GM18511 (cell line): ENCODE results near the gene NPY1R.

Source experiments
- ATAC-seq: cut with Tn5 transposase; IDR thresholded peaks from one replicate; pipeline ENCODE4 v1.9.1; 2021; ENCODE audit warnings: mild to moderate bottlenecking, moderate library complexity; ENCODE audit not compliant: unreplicated experiment

Gene NPY1R

DNA sequence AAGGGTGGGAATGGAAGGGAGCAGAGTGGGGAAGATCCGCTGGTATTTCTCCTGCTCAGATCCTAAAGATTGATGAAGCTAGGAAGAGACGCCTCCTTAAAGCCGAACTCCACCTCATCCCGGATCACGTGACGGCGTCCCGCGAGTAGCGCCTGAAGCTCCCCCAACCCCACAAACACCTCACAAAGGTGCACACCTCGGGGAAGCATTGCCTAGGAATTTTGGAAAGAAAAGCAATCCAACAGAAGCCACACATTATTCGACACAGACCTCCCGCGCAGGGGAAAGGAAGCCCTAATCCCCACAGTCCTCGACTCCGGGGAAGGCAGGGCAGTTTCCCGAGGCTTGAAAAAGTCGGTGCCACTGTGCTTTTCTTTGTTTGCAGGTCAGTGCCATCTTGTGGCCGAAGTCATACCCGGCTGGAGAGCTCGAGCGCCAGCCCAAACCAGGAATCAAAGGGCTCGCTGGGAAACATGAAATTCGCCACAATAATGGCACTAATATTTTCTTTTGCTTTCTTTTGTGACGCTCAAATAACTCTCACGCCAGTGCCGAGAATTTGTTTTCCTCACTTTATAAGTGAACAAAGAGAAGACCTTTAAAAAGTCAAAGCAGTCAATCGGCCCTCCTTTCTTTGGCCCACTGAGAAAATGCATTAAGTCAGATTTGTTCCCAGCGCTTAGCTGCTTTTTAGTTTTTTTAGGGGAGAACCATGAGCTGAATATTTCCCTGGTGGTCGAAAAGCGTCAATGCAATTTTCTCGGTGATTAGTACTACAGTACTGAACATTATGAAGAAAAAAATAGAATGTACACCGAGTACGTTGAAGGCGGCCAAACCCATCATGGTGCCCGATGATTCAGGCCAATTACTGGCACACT is at the start of gene NPY1R:
Gene NPY1R (minus strand): TSS at position 71 of the 881 bp plus-strand sequence. CDS start 6,042 bp downstream, outside the sequence.
- peak; percentile 77 for ATAC-seq

DNA sequence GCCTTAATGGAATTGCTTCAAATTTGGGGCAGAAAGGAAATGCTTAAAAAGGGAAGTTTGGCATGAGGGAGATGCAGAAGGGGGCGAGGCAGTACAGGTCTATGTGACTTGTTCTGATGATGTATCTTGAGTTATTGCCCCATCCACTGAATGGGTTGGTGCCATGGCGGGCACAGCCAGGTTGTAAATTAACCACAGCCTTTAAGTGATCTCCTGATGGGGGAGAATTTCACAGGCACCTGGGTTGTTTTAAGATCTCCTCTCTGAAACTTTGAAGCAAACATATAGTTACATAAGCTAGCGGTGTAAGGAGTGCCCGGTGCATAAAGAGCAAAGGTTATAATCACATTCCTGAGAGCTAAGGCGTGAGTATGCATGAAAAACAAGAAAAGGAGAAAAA is 48.3 kb upstream of the NPY1R start:
- ATAC-seq = no peak

DNA sequence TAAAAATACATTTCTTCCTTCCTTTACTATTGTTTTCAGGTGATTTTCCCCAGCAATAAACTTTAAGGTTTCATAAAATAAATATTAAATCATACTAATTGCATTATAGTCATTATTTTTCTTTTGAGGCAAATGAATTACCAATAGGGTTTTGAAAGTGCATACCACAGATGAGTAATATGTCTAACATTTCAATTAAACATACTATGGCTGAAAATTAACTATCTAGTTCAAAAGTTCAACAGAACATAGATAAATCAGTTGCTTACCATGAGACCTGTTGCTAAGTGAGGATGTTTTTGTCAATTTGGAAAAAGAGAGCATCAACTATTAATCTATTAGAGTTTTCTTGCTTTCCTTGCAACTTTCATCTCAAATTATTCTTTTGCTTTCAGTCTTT is 46.3 kb upstream of the NPY1R start:
- ATAC-seq = no peak

DNA sequence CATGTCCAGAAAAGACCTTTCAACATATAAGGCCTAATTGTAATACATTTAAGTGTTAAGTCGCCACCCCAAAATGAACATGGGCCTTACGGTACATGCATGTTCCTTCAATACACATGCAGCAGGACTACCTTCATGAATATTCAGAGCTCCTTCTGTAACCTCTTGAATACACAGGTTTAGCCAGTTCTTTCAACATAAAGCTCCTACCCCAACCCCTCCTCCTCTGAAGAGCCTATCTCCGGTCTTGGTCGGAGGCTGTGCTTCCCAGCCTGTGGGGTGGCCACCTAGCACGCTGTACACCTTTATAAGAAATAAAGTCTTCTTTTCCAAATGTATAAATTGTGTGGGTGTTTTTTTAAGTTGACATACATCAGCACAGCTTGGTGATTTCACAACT is 39.6 kb upstream of the NPY1R start:
- ATAC-seq = no peak

DNA sequence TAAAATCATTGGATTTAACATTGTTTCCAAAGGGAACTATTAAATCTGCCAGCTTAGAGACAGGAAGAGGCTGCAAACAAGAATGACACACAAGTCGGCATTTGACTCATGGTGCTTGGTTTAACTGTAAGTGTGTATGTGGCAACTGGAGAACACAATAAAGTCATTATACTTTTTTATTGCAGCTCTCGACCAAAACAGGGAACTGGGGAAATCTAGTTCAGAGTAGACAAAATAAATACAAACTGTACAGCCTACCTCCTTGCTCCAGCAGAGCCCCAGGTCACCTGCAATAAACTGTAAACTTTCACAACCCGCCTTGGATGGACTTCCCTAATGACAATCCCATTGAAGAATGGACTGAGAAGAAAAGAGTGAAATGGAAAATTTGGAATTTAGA is 35.3 kb upstream of the NPY1R start:
- no peak for ATAC-seq

DNA sequence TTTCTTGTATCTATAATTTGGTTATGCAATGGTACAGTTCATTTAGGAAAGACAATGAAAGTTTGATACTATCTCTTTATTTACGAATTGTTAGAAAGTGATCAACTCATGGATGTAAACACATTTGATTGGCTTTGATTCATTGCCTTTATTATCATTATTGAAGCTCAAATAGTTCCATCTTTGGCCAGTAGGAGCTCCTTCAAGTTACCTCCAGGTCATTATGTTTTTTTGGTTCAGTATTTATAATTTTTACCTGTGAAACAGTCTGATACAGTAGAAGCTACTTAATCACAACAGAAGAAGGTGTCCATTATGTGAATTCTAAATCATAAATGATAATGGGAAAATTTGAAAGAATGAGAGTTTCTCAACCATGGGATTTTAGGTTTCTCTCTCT is 23.7 kb upstream of the NPY1R start:
- ATAC-seq = no peak

DNA sequence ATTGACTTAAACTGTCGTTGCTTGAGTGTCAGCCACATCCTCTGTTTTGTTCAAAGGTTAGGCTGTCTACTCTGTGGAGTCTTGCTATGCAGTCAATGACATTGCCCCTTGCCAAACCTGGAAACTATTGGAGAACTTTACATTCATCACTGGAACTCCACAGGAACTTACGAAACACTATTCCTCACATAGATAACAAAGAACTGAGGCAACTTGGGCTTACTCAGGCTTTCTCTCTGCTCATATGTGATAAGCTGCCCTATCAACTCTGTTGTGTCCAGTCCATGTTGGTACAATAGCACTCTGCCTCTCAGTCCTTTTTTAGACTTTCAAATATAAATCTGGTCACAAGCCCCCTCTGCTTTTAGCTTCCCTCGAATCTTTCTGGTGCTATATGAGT is 20.7 kb upstream of the NPY1R start:
- ATAC-seq = no peak

DNA sequence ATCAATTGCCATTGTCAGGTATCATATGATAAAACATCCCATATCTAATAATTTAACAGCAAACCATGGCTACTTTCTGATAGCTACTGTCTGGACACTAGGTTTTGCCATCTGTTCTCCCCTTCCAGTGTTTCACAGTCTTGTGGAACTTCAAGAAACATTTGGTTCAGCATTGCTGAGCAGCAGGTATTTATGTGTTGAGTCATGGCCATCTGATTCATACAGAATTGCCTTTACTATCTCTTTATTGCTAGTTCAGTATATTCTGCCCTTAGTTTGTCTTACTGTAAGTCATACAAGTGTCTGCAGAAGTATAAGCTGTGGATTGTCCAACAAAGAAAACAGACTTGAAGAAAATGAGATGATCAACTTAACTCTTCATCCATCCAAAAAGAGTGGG is 18.3 kb upstream of the NPY1R start:
- ATAC-seq = no peak

DNA sequence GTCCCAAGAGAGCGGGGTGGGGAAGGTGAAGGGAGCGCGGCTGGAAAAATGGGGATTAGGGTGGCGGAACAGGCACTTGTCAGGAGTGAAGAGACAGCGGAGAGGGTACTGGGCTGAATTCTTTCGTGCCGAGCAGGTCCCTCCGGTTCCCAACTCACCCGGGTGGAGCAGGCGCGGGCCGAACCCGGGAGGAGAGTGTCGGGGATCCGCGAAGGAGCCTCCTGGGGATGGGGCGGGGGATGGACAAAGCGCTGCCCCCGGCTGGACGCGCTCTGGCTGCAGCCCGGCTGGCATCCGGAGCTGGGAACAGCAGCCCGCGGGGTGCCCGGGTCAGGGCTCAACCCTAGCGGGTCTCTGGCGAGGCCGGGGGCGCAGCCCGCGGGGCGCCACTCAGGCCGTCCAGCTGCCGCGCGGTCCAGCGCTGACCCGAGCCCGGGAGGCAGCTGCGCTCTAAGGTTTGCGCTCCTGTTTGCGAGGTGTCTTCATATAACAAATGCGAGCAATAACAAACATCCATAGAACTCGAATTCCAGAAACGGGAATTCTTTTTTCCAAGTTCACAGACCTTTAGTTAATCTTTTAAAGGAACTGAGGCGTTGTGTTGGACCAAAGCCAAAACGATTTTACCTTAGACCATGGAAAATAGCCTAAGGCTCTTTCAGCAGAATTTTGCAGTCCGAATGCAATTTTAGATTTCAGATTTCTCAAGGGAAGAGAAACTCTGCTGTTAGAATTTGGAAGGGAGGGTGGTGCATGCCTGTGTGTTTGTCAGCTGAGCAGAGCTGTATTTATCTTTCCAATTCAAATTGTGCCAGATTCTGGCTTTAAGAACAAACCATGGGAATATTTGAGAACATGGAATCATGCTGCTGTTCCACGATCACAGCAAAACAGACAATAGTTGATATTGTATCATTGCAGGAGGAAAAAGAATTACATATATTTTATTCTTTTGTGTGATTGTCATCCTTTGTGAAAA is 12.0 kb upstream of the NPY1R start:
- ATAC-seq = no peak

DNA sequence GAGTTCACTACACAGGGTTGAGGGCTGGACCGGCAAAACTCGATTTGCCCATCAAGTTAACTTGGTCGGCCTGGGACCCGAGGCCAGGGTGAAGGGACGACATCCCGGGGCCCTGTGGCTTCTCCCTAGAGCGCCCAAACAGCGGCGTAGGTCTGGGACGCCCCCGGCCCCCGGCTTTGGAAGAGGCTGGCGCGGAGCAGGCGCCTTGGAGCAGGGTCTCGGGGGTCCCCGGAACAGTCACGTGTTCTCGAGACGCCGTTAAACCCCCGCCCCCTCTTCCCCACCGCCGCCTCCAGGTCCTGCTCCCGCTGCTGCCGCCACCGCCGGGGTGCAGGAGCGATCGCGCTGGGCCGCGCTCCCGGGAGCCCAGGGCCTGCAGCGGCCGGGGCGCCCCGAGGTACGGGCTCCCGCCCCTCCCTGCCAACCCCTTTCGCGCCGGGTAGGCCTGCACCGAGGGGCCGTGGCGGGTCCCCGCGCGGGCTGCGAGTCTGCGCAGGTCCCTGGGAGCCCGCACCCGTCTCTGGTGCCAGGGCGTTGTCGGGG is 11.3 kb upstream of the NPY1R start, which contains the start of gene NPY5R:
Gene NPY5R (plus strand): TSS at position 289 of the 543 bp plus-strand sequence. CDS start 6,382 bp downstream, outside the sequence.
- ATAC-seq = no peak

DNA sequence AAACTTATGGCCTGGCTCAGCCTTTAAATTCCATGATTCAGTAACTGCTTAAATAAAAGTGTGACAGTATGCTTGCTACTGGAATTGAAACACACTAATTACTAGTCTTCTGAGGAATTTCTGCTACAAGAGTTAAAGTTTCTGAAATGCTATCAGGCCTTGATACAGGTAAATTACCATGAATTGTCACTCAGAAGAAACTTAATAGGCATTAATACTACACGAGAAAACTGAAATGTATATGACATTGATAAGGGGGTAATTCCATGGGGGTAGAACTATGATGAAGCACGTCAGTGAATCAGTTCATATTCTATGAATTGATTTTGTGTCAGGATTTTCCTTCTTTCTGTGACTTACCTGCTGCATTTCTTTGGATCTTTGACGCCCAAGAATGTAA is 3.0 kb upstream of the NPY1R start:
- no peak for ATAC-seq

DNA sequence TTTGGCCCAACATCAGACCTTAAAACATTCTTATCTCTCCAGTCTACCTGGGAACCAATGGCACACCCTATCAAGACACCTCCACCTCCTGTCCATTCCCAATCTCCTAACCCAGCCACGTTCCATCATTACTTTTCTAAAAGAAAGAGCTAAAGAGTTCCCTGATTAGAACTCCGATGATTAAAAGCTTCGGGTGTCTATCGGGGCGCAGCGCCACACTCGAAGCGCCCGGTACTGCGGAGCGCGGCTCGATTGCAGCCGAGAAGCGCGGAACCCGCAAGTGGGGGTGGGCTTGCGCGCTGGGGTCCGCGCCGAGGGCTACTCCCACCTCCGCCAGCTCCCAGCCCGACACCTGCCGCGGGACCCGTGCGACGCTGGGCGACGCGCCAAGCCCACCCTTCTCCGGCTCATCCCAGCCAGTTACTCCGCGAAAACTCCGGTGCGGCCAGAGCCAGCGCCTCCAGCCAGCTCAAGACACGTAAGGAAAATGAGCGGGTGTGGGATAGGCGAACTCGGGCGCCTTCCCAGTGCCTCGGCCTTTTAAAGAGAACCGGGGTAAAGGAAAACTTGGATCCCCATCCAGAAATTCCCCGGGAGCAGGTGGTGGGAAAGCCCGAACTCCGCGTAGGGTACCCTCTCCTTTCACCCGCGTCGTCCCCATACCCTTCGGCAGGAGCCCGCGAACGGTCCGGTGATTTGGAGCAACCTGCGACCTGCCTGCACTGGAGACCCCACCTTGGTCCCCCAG is 593 bp downstream of the NPY1R start:
- ATAC-seq = peak; percentile 33

DNA sequence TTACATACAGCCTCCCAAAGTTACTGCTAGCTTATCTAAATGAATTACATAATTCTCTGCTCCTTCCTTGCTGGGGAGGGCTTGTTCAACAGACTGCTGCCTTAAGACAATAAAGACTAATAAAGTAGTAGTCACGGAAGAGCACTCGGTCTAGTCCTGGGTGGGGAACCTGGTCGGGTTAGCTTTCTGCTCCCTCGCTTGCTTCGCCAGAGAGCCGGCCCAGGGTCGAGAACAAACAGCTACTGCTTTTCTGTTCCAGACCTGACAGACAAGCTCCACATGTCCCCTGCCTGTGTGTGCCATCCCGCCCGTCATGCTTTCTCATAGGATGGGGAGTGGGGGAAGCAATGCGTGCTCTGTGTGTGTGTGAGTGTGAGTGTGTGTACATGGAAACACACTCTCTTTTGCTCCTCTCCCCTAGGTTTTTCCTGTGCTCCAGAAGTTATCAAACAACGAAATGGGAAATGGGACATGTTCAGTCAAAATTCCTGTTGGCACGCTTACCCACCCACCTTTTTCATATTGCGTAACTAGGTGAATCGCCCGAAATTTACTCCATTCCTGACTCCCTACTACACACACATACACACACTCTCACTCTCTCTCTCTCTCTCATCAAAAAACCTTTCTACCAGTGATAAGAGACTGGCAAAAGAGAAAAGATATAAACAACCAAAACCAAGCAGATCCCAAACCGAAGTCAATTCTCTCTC is 1.3 kb downstream of the NPY1R start:
- ATAC-seq = no peak

DNA sequence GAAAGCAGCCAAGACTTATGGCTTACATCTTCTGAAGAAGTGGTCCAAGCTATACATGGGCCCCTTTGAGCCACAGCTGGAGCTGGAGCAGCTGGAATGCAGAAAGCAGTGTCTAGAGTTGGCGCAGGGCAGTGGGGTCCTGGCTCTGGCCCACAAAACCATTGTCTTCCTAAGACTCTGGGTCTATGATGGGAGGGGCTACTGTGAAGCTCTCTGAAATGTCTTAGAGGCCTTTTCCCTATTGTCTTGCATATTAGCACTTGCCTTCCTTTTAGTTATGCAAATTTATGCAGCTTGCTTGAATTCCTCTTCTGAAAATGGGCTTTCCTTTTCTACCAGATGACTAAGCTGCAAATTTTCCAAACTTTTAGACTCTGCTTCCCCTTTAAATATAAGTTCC is 15.3 kb downstream of the NPY1R start:
- ATAC-seq = no peak

DNA sequence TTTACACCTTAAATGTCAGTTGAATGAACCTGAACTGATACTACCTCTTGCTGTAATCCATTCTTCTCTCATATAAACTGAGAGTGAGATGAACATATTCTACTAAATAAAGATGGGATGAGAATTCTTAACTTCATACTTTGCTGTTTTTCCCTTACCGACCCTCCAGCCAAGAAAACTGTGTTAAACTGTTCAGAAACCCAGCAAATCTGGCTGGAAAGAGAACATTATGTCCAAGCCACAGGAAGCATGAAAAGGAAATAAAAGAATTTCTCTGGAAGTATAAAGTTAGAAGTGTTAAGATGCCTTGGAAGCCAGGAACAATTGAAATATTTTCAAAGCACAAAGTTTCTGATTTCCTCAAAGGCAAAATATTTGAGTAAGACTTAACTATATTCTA is 22.9 kb downstream of the NPY1R start:
- ATAC-seq = no peak

DNA sequence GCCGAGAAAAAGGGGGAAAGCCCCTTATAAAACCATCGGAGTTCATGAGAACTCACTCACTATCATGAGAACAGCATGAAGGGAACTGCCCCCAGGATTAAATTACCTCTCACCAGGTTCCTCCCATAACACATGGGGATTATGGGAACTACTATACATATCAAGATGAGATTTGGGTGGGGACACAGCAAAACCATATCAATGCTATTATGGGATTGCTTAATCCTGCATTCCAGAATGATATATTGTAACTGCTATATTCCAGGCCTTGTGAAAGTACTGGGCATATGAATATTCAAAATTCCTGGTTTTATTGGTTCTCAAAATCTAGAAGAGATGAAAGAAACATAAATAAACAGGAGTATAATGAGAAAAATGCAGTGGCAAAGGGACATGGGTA is 29.3 kb downstream of the NPY1R start:
- ATAC-seq = no peak

DNA sequence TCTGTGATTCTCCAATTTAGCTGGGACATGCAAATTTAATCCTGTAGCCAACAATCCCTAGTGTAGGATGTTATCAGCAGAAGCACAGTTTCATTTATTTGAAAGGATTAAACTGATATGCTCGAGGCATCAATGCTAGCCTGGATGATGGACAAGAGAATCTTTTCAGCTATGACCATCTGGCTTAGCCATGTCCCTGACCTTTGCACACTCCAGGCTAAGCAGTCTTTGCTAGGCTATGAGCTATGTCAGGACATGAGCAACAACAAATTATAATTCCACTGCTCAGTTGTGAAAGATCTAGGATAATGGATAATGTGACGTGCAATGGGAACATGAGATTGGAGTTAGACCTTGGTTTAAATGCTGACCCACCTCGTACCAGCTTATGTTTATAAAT is 32.0 kb downstream of the NPY1R start:
- ATAC-seq = no peak

DNA sequence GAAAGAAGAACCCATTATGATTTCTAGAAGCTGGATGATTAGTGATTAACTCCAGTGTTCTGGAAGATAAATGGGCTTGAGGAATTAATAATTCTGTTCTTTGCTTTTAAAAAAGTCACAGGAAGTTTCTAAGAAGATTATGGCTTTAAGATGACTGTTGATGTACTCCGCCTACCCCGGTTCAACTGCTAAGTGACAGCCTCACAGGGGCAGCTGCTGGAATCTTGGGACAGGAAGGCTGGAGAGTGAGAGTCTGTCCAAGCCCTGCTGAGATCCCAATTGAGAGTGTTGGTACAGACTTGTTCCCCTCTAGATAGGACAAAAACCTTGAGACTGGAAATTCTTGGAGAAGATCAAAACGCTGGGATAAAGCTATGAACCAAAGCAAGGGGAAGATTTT is 37.3 kb downstream of the NPY1R start:
- ATAC-seq = no peak

DNA sequence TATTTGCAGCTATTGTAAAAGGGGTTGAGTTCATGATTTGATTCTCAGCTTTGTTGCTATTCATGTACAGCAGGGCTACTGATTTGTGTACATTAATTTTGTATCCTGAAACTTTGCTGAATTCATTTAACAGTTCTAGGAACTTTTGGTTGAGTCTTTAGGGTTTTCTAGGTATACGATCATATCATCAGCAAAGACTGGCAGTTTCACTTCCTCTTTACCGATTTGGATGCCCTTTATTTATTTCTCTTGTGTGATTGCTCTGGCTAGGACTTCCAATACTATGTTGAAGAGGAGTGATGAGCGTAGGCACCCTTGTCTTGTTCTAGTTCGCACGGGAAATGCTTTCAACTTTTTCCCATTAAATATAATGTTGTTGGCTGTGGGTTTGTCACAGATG is 48.1 kb downstream of the NPY1R start:
- ATAC-seq = no peak
